ENCODE data around the gene HKDC1. TPM values are rescaled to one million over a fixed set of nuclear protein-coding genes. Genes with fewer than 3 reads are reported as not detected.

HKDC1 gene
- total RNA-seq (2022; extraction: Qiagen RNA extraction): 8.0 to 11.7 TPM (median 9.0 TPM) in 5 replicates

GRCh38 chr10:69220041-69220451, at the start of gene HKDC1:
TSS of gene HKDC1 (plus strand) at chr10:69220332. CDS start at chr10:69220436, 104 bp downstream.

GRCh38 chr10:69179743-69180524, 40.2 kb upstream of the HKDC1 start, which contains the start of gene SUPV3L1:
TSS of gene SUPV3L1 (plus strand) at chr10:69180234. CDS start at chr10:69180292, 58 bp downstream.

GRCh38 chr10:69278446-69278963, 58.4 kb downstream of the HKDC1 start, which contains the start of gene HK1:
TSS of gene HK1 (plus strand) at chr10:69278496.

Other genes starting within 250 kb of the HKDC1 start
- gene KIFBP, start 231.5 kb upstream of the HKDC1 start, total RNA-seq (2022; extraction: Qiagen RNA extraction): 41.4 to 48.2 TPM (median 46.1 TPM) in 5 replicates
- gene SRGN, start 132.2 kb upstream of the HKDC1 start, total RNA-seq (2022; extraction: Qiagen RNA extraction): 93.8 to 136 TPM (median 99.6 TPM) in 5 replicates
- 45.7 to 73.3 TPM (median 50.1 TPM) in 5 replicates for gene VPS26A, start 96.2 kb upstream of the HKDC1 start, total RNA-seq (2022; extraction: Qiagen RNA extraction)
- 30.0 to 33.0 TPM (median 31.2 TPM) in 5 replicates for gene SUPV3L1, start 40.1 kb upstream of the HKDC1 start, total RNA-seq (2022; extraction: Qiagen RNA extraction)
- 35.6 to 47.7 TPM (median 41.7 TPM) in 5 replicates for gene HK1, start 58.2 kb downstream of the HKDC1 start, total RNA-seq (2022; extraction: Qiagen RNA extraction)
- 0.13 to 0.21 TPM (median 0.16 TPM) in 4 of 5 replicates, not detected in the other for gene TACR2, start 196.6 kb downstream of the HKDC1 start, total RNA-seq (2022; extraction: Qiagen RNA extraction)
- gene TSPAN15, start 231.1 kb downstream of the HKDC1 start, total RNA-seq (2022; extraction: Qiagen RNA extraction): 85.5 to 106 TPM (median 104 TPM) in 5 replicates

Measured in A549 treated with AZD2906 at 1 μM for 4 hours (cell line).